Activated naive CD8-positive, alpha-beta T cell treated with anti-CD3 and anti-CD28 coated beads for 36 hours (primary cell): Measurements from ENCODE around the gene EME1. TPM values are rescaled to one million over a fixed set of nuclear protein-coding genes. Genes with fewer than 3 reads are reported as not detected.
"Not testable (repeated sequence)": the region's sequence is repeated elsewhere in the genome, so short reads cannot be mapped to it uniquely, and the experiment has no call there.

ENCODE experiments used
- DNase-seq: peaks from one replicate; pipeline ENCODE4 v3.0.0; 2021
- H3K27ac Mint-ChIP-seq: one replicate; pipeline ENCODE4 v1.8.0; 2022; ENCODE audit warnings: mild to moderate bottlenecking, moderate library complexity, mixed read lengths
- H3K27me3 Mint-ChIP-seq: one replicate; pipeline ENCODE4 v1.8.0; 2022; ENCODE audit warnings: mild to moderate bottlenecking, mixed read lengths
- H3K36me3 Mint-ChIP-seq: one replicate; pipeline ENCODE4 v1.8.0; 2021; ENCODE audit warnings: mild to moderate bottlenecking, mixed read lengths
- H3K4me1 Mint-ChIP-seq: one replicate; pipeline ENCODE4 v1.8.0; 2021; ENCODE audit warnings: mixed read lengths
- H3K4me3 Mint-ChIP-seq: one replicate; pipeline ENCODE4 v1.8.0; 2022; ENCODE audit warnings: mild to moderate bottlenecking, moderate library complexity, mixed read lengths
- H3K9me3 Mint-ChIP-seq: one replicate; pipeline ENCODE4 v1.8.0; 2022; ENCODE audit warnings: mixed read lengths
- total RNA-seq, 2 experiments: library from RNA; stranded (reverse); gene quantifications; one replicate each; pipeline ENCODE4 v1.2.3, GENCODE V29; 2021

Gene EME1
- total RNA-seq, 2 experiments from 2014 or later: 34.0 to 34.4 TPM

- not testable (repeated sequence) for DNase-seq, H3K27me3 Mint-ChIP-seq, H3K9me3 Mint-ChIP-seq, H3K4me3 Mint-ChIP-seq, H3K36me3 Mint-ChIP-seq
- peak overlapping the region; percentile 30 for H3K27ac Mint-ChIP-seq
- peaks cover 23% of the 10 kb centered on the region for H3K4me1 Mint-ChIP-seq
Observed at GRCh38 chr17:50419577-50419976, 46.5 kb downstream of the EME1 start.

GRCh38 chr17:50420419-50421112, 47.5 kb downstream of the EME1 start:
- Mint-ChIP-seq H3K36me3 (peaks cover 5% of the 10 kb centered on the region), H3K4me1 (peaks cover 27% of the 10 kb centered on the region), H3K27ac (peak overlapping the region; percentile 86), H3K27me3 (no peaks in the 10 kb centered on the region), H3K4me3 (no peak overlapping the region), H3K9me3 (peaks cover 3% of the 10 kb centered on the region)
- no peak for DNase-seq

GRCh38 chr17:50421308-50422051, 48.5 kb downstream of the EME1 start:
- H3K27ac Mint-ChIP-seq: peak overlapping the region; percentile 86
- DNase-seq: no peak
- H3K36me3 Mint-ChIP-seq: peaks cover 5% of the 10 kb centered on the region
- H3K9me3 Mint-ChIP-seq: peaks cover 3% of the 10 kb centered on the region
- H3K27me3 Mint-ChIP-seq: no peaks in the 10 kb centered on the region
- peaks cover 29% of the 10 kb centered on the region for H3K4me1 Mint-ChIP-seq
- peak overlapping the region; percentile 72 for H3K4me3 Mint-ChIP-seq

- peaks cover 3% of the 10 kb centered on the region for H3K9me3 Mint-ChIP-seq
- H3K27me3 Mint-ChIP-seq: no peaks in the 10 kb centered on the region
- no peak for DNase-seq
- H3K4me3 Mint-ChIP-seq: no peak overlapping the region
- H3K36me3 Mint-ChIP-seq: peaks cover 5% of the 10 kb centered on the region
- H3K27ac Mint-ChIP-seq: no peak overlapping the region
- H3K4me1 Mint-ChIP-seq: peaks cover 34% of the 10 kb centered on the region
Observed at GRCh38 chr17:50422738-50423137, 49.7 kb downstream of the EME1 start.

GRCh38 chr17:50423553-50424159, 50.6 kb downstream of the EME1 start:
- Mint-ChIP-seq H3K4me3 (no peak overlapping the region), H3K36me3 (peaks cover 5% of the 10 kb centered on the region), H3K9me3 (peaks cover 3% of the 10 kb centered on the region), H3K4me1 (peaks cover 34% of the 10 kb centered on the region), H3K27ac (no peak overlapping the region), H3K27me3 (no peaks in the 10 kb centered on the region)
- no peak for DNase-seq

GRCh38 chr17:50424246-50424995, 51.4 kb downstream of the EME1 start:
- H3K4me3 Mint-ChIP-seq: no peak overlapping the region
- H3K9me3 Mint-ChIP-seq: no peaks in the 10 kb centered on the region
- peaks cover 34% of the 10 kb centered on the region for H3K4me1 Mint-ChIP-seq
- no peak overlapping the region for H3K27ac Mint-ChIP-seq
- H3K36me3 Mint-ChIP-seq: no peaks in the 10 kb centered on the region
- no peaks in the 10 kb centered on the region for H3K27me3 Mint-ChIP-seq
- no peak for DNase-seq

- Mint-ChIP-seq H3K27me3 (no peaks in the 10 kb centered on the region), H3K4me1 (peaks cover 31% of the 10 kb centered on the region), H3K36me3 (no peaks in the 10 kb centered on the region), H3K4me3 (peak overlapping the region; percentile 81), H3K9me3 (no peaks in the 10 kb centered on the region), H3K27ac (peak overlapping the region; percentile 67)
- DNase-seq: no peak
Observed at GRCh38 chr17:50424996-50425681, 52.1 kb downstream of the EME1 start.

- peak; percentile 79 for DNase-seq
- H3K27me3 Mint-ChIP-seq: no peaks in the 10 kb centered on the region
- H3K4me1 Mint-ChIP-seq: peaks cover 25% of the 10 kb centered on the region
- no peaks in the 10 kb centered on the region for H3K36me3 Mint-ChIP-seq
- H3K9me3 Mint-ChIP-seq: no peaks in the 10 kb centered on the region
- H3K27ac Mint-ChIP-seq: peak within 1 kb of the TSS; percentile 67
- peak within 1 kb of the TSS; percentile 82 for H3K4me3 Mint-ChIP-seq
Observed at GRCh38 chr17:50425682-50426471, 52.8 kb downstream of the EME1 start, which contains the start of gene ACSF2. Gene ACSF2 (plus strand): TSS chr17:50426218. CDS start chr17:50426262, 44 bp downstream.

GRCh38 chr17:50426472-50426782, 53.4 kb downstream of the EME1 start:
- peak overlapping the region; percentile 82 for H3K4me3 Mint-ChIP-seq
- no peaks in the 10 kb centered on the region for H3K27me3 Mint-ChIP-seq
- peaks cover 21% of the 10 kb centered on the region for H3K4me1 Mint-ChIP-seq
- H3K36me3 Mint-ChIP-seq: no peaks in the 10 kb centered on the region
- DNase-seq: no peak
- no peaks in the 10 kb centered on the region for H3K9me3 Mint-ChIP-seq
- peak overlapping the region; percentile 54 for H3K27ac Mint-ChIP-seq

GRCh38 chr17:50426814-50427787, 54.1 kb downstream of the EME1 start:
- Mint-ChIP-seq H3K9me3 (no peaks in the 10 kb centered on the region), H3K27me3 (no peaks in the 10 kb centered on the region), H3K4me1 (peaks cover 17% of the 10 kb centered on the region), H3K4me3 (peak overlapping the region; percentile 82), H3K36me3 (no peaks in the 10 kb centered on the region), H3K27ac (peak overlapping the region; percentile 54)
- peak; percentile 13 for DNase-seq

- H3K27ac Mint-ChIP-seq, H3K27me3 Mint-ChIP-seq, H3K36me3 Mint-ChIP-seq, H3K4me3 Mint-ChIP-seq, DNase-seq, H3K9me3 Mint-ChIP-seq: not testable (repeated sequence)
- peaks cover 17% of the 10 kb centered on the region for H3K4me1 Mint-ChIP-seq
Observed at GRCh38 chr17:50428126-50428525, 55.1 kb downstream of the EME1 start.

GRCh38 chr17:50428831-50429424, 55.9 kb downstream of the EME1 start:
- Mint-ChIP-seq H3K27me3 (no peaks in the 10 kb centered on the region), H3K9me3 (no peaks in the 10 kb centered on the region), H3K4me3 (no peak overlapping the region), H3K36me3 (no peaks in the 10 kb centered on the region), H3K27ac (no peak overlapping the region), H3K4me1 (peaks cover 17% of the 10 kb centered on the region)
- no peak for DNase-seq

- H3K27ac Mint-ChIP-seq: no peak overlapping the region
- H3K36me3 Mint-ChIP-seq: no peaks in the 10 kb centered on the region
- no peak for DNase-seq
- no peak overlapping the region for H3K4me3 Mint-ChIP-seq
- no peaks in the 10 kb centered on the region for H3K9me3 Mint-ChIP-seq
- no peaks in the 10 kb centered on the region for H3K27me3 Mint-ChIP-seq
- H3K4me1 Mint-ChIP-seq: peaks cover 16% of the 10 kb centered on the region
Observed at GRCh38 chr17:50429793-50430192, 56.8 kb downstream of the EME1 start.
